LNCaP clone FGC (cell line): ENCODE measurements around the gene TP53BP1.
"Not testable (repeated sequence)": the region's sequence is repeated elsewhere in the genome, so short reads cannot be mapped to it uniquely, and the experiment has no call there.

Source experiments
- DNase-seq: peaks from one replicate; pipeline ENCODE4 v3.0.0-alpha.2; 2011; ENCODE audit warnings: low read depth
- H3K4me3 ChIP-seq: 2 replicates; pipeline ENCODE4 v1.5.1; 2011; ENCODE audit warnings: mild to moderate bottlenecking, low read depth, low read length, control low read depth
- TF ChIP-seq, protein P1 (sequence below): IDR thresholded peaks from 2 replicates; pipeline ENCODE4 v1.5.1; 2012; ENCODE audit warnings: mild to moderate bottlenecking; ENCODE audit not compliant: control insufficient read depth, insufficient read depth; ENCODE audit errors: extremely low read depth

TP53BP1 gene

DNA sequence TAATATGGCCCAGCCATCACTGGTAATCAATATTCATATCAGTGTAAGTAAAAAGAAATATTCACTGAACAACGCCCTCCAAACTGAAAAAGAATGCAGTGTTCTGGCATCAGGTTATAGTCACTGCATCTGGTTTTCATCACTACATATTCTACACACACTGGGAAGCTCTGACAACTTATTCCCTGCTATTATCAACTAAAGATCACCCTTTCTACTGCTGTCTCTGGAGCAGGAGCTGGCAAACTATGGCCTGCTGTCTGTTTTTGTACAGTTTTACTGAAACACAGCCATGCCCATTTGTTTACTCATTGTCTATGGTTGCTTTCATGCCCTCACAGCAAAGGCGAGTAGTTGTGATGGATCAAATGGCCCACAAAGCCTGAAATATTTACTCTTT is 86.8 kb downstream of the TP53BP1 start:
- H3K4me3 ChIP-seq: no peak overlapping the region
- no peak for DNase-seq
- TF ChIP-seq, protein P1, sequence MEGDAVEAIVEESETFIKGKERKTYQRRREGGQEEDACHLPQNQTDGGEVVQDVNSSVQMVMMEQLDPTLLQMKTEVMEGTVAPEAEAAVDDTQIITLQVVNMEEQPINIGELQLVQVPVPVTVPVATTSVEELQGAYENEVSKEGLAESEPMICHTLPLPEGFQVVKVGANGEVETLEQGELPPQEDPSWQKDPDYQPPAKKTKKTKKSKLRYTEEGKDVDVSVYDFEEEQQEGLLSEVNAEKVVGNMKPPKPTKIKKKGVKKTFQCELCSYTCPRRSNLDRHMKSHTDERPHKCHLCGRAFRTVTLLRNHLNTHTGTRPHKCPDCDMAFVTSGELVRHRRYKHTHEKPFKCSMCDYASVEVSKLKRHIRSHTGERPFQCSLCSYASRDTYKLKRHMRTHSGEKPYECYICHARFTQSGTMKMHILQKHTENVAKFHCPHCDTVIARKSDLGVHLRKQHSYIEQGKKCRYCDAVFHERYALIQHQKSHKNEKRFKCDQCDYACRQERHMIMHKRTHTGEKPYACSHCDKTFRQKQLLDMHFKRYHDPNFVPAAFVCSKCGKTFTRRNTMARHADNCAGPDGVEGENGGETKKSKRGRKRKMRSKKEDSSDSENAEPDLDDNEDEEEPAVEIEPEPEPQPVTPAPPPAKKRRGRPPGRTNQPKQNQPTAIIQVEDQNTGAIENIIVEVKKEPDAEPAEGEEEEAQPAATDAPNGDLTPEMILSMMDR: no peak

DNA sequence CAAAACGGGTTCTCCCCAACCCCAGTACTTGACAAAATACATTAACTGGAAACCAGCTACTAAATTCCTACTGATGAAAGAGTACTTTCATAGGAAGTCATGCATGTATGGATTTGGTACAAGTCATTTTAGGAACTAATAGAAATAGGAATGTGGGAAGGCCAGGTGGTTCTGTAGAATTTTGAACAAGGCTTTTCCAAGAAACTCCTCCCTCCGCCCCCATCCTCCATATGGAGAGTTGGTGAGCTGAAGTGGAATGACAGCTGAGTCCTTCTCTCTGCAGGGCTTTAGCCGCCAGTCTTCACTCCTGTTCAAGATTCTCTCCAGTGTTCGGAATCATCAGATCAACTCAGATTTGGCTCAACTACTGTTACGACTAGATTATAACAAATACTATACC is 88.8 kb downstream of the TP53BP1 start:
- DNase-seq: no peak
- TF ChIP-seq, protein P1: no peak
- H3K4me3 ChIP-seq: no peak overlapping the region

DNA sequence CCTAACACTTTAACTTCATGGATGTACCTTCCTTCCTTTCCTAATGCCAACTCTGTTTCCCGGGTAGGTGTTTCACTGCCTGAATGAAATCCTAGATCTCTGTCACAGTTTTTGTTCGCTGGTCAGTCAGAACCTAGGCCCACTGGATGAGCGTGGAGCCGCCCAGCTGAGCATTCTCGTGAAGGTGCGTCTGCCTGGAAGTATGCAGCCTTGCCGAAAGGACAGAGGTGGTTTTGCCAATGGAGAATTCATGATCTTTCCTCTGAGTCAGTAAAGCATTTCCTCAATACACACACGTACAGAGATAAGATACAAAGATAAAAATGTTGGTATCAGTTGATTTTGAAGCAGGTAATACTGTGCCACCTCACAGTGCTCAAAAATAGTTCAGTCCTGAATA is 89.3 kb downstream of the TP53BP1 start:
- DNase-seq: no peak
- TF ChIP-seq, protein P1: no peak
- no peak overlapping the region for H3K4me3 ChIP-seq

DNA sequence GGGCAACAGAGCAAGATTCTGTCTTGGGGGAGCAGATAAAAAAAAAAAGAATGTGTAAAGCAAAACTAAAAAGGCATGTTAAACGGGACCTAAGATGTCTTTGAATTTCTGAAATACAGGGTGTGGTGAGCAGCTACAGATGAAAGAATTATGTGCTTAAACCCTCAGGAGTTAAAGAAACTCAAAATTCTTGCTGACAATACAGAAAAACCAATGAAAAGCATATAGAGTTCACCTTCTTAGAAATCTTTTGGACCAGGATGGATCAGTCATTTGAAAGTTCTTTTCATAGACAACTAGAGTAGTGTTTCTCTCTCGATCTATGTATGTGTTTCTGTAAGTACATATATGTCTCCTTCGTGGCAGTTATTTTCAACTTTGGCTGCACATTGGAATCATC is 90.7 kb downstream of the TP53BP1 start:
- DNase-seq: no peak
- TF ChIP-seq, protein P1: no peak
- no peak overlapping the region for H3K4me3 ChIP-seq

DNA sequence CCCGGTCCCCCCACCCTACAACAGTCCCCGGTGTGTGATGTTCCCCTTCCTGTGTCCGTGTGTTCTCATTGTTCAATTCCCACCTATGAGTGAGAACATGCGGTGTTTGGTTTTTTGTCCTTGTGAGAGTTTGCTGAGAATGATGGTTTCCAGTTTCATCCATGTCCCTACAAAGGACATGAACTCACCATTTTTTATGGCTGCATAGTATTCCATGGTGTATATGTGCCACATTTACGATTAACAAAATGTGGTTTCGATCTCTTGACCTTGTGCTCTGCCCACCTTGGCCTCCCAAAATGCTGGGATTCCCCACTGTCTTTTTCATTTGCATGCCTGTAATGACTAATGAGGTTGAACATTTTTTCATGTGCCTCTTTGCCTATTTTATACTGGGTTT is 99.4 kb downstream of the TP53BP1 start:
- DNase-seq, H3K4me3 ChIP-seq: not testable (repeated sequence)

DNA sequence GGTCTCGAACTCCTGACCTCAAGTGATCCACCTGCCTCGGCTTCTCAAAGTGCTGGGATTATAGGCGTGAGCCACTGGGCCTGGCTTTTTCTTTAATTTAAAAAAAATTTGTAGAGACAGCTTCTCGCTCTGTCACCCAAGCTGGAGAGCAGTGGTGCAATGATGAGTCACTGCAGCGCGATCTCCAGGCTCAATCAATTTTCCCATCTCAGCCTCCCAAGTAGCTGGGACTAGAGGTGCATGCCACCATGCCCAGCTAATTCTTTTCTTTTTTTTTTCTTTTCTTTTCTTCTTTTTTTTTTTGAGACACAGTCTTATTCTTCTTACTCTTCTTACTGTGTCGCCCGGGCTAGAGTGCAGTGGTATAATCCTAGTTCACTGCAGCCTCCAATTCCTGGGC is 102.2 kb downstream of the TP53BP1 start:
- TF ChIP-seq, protein P1: no peak
- no peak for DNase-seq
- no peak overlapping the region for H3K4me3 ChIP-seq

DNA sequence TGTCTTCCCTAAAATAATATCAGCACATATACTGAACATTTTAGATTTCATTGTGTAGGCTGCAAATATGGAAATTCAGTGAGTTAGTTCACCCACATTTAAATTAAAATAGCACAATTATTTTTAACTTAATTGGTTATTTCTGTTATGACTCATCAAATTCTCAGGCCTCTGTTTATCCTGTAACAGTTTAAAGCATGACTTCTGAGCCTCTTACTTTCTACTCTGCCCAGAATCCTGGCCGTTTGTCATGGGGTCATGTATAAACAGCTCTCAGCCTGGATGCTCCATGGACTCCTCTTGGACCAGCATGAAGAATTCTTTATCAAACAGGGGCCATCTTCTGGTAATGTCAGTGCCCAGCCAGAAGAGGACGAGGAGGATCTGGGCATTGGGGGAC is 109.9 kb downstream of the TP53BP1 start:
- no peak for DNase-seq
- TF ChIP-seq, protein P1: no peak

DNA sequence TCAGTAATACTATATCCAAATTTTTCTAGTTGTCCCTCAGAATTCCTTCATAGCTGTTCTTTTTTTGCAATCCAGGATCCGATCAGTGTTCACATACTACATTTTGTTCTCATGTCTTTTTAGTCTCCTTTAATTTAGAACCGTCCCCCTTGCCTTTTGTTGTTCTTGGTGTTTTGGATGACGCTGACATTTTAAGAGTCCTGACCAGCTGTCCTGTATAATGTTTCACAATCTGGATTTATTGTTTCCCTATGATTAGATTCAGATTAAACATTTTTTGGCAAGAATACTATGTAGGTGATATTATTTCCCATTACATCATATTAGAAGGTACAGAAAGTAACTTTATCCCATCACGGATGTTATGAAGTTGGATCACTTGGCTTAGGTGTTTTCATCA is 110.6 kb downstream of the TP53BP1 start:
- H3K4me3 ChIP-seq: no peak overlapping the region
- TF ChIP-seq, protein P1: no peak
- DNase-seq: no peak

More for the DNA sequence above, 109.9 kb downstream of the TP53BP1 start:
- no peak overlapping the region for H3K4me3 ChIP-seq
